NCI-H345 (cell line): ENCODE data around the gene DMGDH.
"Not testable (repeated sequence)": the region's sequence is repeated elsewhere in the genome, so short reads cannot be mapped to it uniquely, and the experiment has no call there.

Source experiments
- DNase-seq: peaks from one replicate; lab custom pipeline; 2025; lab: John Stamatoyannopoulos, UW

The DMGDH gene

GRCh38 chr5:79011219-79011836 is 58.1 kb downstream of the DMGDH start:
- DNase-seq, result no peak

DNA sequence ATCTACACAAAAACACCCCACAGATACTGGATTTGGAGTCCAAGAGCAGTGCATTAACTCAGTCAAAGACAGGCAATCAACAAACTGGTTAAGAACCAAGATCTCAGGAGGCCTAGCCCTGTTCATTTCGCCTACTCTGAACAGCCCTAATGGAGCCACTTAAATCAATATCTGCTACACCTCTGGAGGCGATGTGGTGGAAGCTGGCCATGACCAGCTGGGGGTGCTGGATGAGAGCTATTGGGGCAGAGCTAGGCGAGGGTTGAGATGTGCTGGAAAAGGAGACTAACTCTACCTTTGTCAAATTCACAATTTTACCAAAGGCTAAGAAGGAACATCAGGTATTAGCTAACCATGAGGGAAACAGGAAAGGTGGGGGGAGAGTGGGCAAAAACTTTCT is 61.1 kb downstream of the DMGDH start:
- no peak for DNase-seq

GRCh38 chr5:79007872-79008271 is 61.6 kb downstream of the DMGDH start:
- no peak for DNase-seq

DNA sequence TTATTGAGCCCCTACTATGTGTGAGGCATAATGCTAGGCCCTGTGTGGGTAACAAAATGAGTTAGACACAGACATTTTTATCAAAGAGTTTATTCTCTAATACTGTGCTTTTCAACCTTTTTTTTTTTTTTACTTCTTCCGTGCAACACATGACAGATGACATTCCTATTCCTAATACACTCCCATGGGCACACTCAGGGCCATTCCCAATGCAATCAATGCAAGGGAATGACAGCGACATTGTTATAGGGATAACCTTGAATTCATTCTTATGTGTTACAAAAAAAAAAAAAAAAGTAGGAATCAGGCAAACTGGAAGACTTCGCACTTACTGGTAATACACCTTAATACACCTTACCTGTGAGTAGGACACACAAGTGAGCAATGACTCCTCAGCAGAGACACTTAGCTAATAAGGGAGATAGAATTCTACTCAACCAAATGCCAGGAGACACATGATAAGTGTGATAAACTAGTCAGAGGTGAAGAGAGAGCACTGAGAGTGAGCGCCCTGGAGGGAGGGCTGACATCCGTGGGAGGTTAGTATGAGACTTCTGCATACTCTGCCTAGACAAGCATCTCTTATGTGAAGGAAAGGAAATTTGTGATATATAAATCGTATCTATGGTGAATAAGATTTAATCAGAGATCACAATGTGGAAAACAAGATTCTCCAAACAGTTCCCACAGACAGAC is 63.4 kb downstream of the DMGDH start:
- DNase-seq, result no peak

DNA sequence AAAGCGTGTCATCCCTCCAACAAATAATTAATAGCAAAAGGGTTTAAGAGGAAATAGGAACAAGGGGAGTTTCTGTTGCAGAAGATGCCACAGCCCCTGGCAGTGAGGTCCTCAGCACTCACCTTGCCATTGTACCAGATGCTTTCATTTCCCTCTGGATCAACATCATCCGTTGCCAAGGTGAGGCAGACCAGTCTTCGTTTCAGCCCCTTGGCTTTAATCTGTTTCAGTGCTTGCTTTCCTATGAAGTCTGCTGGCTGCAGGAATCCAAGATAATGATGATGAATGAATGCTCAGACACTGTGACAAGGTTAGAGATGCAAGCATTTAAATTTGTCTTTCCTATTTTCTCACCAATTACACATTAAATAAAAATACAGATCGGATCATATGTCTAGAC is 64.3 kb downstream of the DMGDH start:
- DNase-seq, result no peak

DNA sequence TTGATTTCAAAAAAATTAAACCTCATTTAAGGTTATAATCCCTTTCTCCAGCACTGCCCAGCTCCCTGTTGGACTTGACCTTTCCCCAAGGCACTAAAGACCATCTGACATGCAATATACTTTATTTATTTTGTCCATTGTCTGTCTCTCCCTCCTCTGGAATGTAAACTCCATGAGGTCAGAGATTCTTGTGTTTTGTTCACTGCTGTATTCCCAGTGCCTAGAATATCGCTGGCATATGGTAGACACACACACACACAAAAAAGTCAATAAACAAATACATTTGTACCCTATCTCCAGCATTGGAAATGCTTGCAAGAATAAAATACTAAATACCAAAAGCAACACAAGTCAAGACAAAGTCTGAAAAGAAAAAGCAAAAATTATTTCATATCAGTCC is 67.1 kb downstream of the DMGDH start:
- DNase-seq, result no peak

DNA sequence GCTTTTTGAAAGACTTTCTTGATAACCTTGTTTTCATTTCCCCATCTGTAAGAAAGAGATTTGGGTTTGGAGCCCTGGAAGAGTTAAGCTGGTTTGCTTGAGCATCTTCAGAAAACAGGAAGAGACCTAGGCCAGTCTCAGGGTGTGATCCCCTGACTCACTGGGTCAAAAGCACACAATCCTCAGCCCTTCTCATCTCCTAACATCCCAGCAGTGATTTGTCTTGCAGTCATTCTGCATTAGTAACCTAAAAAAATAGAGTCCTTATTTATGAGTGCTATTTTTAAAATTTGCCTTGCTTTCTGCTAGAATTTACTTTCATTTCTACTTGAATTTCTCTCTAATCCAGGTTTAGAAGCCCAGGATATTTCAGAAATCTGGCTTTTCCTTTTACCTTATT is 68.0 kb downstream of the DMGDH start:
- no peak for DNase-seq

- DNase-seq, result no peak
These were observed 72.4 kb downstream of the DMGDH start for GRCh38 chr5:78997090-78997489.

DNA sequence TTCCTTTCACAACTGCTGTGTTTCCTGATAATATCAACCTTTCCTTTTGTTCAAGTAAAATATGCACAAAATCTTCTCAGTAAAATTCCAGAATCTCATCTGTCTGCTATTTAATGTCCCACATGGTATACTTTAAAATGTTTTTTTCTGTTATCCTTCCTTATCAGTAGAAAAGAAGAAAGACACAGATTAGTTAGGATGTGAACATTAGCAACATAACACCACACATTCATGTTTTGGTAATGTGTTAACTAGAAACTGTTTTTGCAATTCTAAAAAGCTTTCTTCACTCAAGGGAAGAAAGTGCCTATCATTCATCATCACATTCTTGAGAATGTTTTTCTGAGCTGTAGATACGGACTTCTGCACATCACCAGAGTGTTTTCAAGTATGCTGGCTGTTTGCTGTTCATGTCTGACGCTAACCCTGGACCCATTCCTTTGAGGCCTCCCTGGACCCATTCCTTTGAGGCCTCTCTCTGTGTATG is 73.9 kb downstream of the DMGDH start:
- no peak for DNase-seq

- DNase-seq, result no peak
These were observed 76.3 kb downstream of the DMGDH start for GRCh38 chr5:78993165-78993564.

DNA sequence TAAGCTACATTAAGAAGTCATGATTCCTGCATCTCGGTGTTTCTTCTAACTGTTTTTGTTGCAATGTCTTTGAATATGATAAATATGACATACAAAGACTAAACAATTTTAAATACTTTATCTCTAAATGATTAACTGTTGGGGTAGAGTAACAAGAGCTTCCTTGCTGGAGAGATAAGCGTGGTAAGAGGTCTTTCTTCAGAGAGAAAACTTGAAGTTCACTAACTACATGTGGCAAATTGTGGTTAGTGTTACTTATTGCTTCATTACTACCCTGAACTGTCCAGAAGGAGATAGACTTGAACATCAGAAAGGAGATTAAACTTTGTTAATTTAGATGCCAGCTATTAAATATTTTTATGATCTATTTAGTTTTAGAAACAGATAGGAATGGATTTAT is 77.3 kb downstream of the DMGDH start:
- no peak for DNase-seq

GRCh38 chr5:78989080-78989479 is 80.4 kb downstream of the DMGDH start:
- no peak for DNase-seq

- peak; percentile 34 for DNase-seq
These were observed 83.7 kb downstream of the DMGDH start for GRCh38 chr5:78985725-78986223.

DNA sequence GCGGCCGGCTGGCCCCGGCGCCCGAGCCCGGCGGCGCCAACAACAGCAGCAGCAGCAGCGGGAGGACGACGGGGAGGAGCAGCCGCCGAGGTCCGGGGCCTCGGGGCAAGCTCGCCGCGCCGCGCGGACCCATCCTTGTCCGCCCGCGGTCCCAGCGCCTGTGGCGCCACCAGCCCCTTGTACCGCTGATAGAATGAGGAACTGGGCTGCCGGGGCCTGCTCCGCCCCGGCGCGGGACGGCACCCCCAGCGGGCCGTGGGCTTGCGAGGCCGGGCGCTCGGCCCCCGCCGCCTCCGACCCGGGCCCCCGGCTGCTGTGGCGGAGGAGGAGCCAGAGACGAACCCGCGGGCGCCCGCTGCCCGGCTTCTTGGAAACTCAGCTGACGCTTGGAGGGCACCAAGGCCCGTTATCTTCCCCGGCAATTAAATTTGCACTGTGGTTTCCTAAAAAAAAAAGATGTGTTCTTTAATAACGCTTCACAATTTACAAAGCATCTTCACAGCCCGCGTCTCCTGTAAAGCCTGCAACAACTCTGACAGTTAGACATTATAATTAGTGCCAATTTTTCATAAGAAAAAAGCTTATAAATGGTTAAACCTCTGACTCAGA is 84.3 kb downstream of the DMGDH start, which contains the start of gene ARSB:
Gene ARSB (minus strand): TSS at position 195 of the 609 bp plus-strand sequence. CDS start 62 bp downstream, at position 133.
- DNase-seq, result peak; percentile 49

DNA sequence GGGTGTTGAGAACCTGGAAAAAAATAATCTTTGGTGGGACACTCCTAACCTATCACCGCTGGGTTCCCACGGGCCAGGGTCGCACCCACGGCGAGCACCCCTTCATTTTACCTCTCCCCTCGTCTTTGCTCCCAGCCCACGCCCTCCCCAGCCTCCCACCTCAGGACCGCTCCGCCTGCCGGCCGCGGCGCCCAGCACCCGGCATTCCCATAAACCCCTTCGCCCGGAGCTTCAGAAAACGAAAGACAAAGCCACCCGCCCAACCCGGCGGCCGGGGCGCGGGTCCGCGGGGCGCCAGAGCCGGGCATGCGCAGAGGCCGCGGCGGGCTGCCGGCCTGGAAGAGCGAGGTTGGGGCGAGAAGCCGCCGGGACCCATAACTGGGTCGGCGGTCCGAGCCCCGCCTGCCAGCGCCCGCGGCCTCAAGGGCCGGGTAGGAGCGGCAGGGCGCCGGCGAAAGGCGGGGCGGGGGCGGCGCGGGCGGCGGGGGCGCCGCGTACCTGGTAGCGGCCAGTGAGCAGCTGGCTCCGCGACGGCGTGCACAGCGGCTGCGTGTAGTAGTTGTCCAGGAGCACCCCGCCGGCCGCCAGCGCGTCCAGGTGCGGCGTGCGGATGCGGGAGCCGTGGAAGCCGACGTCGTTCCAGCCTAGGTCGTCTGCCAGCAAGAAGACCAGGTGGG is 84.9 kb downstream of the DMGDH start:
- peak; percentile 88 for DNase-seq

DNA sequence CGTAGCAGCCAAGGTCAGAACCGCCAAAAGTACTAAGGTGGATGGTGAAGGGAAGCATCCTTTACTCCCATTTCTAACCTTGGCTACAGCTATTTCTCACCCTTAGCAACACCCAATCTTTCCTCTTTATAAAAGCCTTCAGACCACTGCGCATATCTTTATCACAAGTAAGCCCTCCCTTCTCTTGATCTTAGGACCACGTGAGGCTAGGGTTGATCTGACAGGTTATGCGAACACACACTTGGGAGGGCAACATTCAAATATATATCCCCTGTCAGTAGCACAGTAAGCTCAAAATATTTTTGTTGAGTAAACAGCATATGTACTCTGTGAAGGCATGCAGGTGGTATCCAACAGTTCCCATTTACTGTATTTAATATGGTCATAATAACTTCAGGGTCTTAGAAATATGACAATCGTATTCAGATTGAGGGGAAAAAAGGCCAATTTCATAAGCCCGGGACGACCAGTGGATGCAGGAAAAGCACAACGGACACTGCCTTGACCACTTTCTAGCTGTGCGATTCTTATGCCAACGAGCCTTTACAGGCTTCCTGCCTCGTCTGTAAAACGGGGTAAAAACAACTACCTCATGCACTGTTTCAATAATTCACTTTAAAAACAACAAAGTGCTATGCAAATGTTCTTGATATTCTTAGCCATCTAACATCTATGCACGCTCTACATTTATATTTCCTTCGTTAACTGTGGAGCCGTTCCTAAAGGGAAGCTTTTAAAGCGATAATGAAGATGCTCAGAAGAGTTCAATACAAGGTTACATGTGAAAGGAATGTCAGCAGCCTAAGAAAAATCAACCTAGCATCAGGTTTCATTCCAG is 85.7 kb downstream of the DMGDH start:
- no peak for DNase-seq

DNA sequence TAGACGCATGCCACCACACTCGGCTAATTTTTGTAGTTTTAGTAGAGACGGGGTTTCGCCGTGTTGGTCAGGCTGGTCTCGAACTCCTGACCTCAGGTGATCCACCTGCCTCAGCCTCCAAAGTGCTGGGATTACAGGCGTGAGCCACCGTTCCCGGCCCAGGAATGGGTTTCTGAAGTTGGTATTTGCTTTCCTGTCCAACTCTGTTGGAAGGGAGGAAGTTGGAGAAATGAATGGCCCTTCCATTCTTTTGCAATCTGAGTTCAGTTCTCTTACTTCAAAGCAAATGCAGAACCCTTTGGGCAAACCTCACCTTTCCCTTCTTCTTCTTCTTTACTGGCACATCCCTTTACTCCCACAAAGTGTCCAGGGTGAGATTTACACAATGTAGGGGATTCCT is 86.3 kb downstream of the DMGDH start:
- not testable (repeated sequence) for DNase-seq

DNA sequence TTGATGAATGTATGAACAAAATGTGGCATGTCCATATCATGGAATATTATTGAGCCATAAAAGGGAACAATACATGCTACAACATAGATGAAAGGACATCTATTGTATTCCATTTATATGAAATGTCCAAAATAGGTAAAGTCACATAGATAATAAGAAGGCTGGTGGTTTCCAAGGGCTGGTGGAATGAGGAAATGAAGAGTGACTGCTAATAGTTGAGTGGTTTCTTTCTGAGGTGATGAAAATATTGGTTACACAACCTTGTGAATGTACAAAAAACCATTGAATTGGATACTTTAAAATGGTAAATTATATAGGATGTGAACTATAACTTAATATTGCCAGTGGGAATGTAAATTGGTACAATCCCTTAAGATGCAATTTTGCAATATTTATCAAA is 89.6 kb downstream of the DMGDH start:
- DNase-seq, result no peak

DNA sequence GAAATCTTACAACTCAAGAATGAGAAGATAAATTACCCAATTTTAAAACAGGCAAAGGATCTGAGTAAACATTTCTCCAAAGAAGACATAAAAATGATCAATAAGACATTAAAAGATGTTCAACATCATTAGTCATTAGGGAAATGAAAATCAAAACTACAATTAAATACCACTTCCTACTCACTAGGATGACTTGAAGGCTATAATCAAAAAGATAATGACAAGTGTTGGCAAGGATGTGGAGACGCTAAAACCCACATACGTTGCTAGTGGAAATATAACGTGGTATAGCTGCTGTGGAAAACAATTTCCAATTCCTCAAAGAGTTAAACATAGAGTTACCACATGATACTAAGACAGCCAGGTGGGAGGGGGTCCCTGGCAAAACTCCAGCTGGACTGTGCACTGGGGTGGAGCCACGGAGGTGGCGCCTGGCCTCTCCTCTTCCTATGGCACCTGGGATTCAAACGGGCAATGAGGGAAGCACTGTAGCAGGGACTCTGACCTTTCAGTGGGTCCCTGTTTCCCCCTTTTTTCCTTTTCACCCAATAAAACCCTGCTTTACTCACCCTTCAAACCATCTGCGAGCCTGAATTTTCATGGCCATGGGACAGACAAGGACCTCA is 90.2 kb downstream of the DMGDH start:
- DNase-seq, result no peak

- no peak for DNase-seq
These were observed 94.4 kb downstream of the DMGDH start for GRCh38 chr5:78975035-78975434.

DNA sequence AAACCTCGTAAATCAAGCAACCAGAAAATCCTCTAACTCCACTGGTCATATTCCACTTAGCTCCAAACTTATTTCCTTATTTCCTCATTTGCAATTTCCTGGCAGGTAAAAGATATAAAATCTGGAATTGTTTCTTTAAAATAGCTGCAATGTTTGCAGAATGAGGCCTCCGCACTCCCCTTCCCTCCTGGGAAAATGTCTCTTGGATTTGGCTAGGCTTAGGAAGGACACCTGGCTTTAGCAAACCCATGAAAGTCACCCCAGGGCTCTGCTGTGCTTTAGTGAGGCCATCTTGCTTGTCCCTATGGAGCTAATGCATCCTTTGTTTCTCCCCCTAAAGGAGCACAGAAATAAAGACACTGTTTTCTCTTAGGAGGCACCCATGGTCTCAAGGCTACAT is 94.9 kb downstream of the DMGDH start:
- DNase-seq, result no peak
